ENCODE data around the gene DNAAF5. TPM values are rescaled to one million over a fixed set of nuclear protein-coding genes. Genes with fewer than 3 reads are reported as not detected.

The DNAAF5 gene
- total and polyA plus RNA-seq, 9 of the 15 experiments (the other 6 are each of a cell fraction or from before 2014, with no cell fraction given) = 3.1 to 69.7 (median 19.1) TPM

- no peak overlapping the region for H2AFZ ChIP-seq (ENCODE audit: low read depth, low read length)
- DNase-seq (ENCODE audit: extremely low read depth in 1 of 4, low spot score in 3 of 4) (no peak), FAIRE-seq (no peak), ATAC-seq (no peak)
- BruUV-seq (replicated peaks) = no TSS peak
- ChIA-PET POLR2A (no interaction called here), CTCF (ENCODE audit: low intra/inter-chr PET ratio) (no interaction called here)
- H3K9me1 ChIP-seq (ENCODE audit: control insufficient read depth, insufficient read depth, low read length) = no peaks in the 10 kb centered on the region
- H3K36me3 ChIP-seq (ENCODE audit: control insufficient read depth, insufficient read depth, low read length) = no peaks in the 10 kb centered on the region
- no peaks in the 10 kb centered on the region for H3K79me2 ChIP-seq (ENCODE audit: control insufficient read depth, insufficient read depth, low read length)
- no peaks in the 10 kb centered on the region for H4K20me1 ChIP-seq (replicated peaks; ENCODE audit: control insufficient read depth, insufficient read depth, low read length)
- H3K4me2 ChIP-seq (ENCODE audit: insufficient read depth, low read length) = no peak overlapping the region
- no peaks in the 10 kb centered on the region for H3K9me3 ChIP-seq (replicated peaks; ENCODE audit: control insufficient read depth, insufficient read depth, low read depth, low read length)
- no peak overlapping the region for H3K27ac ChIP-seq (ENCODE audit: extremely low read depth, low read depth, low read length)
- intact Hi-C loops (cut with micrococcal nuclease) (no loop called here), in situ Hi-C loops (cut with MboI) (no loop called here)
- no peaks in the 10 kb centered on the region for H3K27me3 ChIP-seq (ENCODE audit: control insufficient read depth in 2 of 2, insufficient read depth in 2 of 2, low read length in 2 of 2)
- H3K4me3 ChIP-seq = no peak overlapping the region
- peaks cover 0 to 4% of the 10 kb centered on the region in 2 experiments; a peak in 2 of 5 replicates for H3K4me1 ChIP-seq (replicated peaks in 1 of 2; ENCODE audit: control insufficient read depth in 2 of 2, insufficient read depth in 2 of 2, low read length in 2 of 2)
- WGBS (ENCODE audit: insufficient coverage, low coverage, missing lambda C conversion rate) = 93% methylated on average over 4 of the region's 5 CpGs
- no peak overlapping the region for H3K9ac ChIP-seq (ENCODE audit: insufficient read depth in 1 of 2, low read depth in 2 of 2, low read length in 2 of 2)
- TF ChIP-seq HMBOX1 (IDR thresholded peaks at IDR 0.05) (no peak), ZNF277 (CRISPR knock-in tag; IDR thresholded peaks at IDR 0.05; ENCODE audit: borderline replicate concordance) (no peak), ATF6 (CRISPR knock-in tag; IDR thresholded peaks at IDR 0.05) (no peak), JUND (IDR thresholded peaks at IDR 0.05; ENCODE audit: borderline replicate concordance, low read depth, low read length) (no peak), JUND (tag; IDR thresholded peaks at IDR 0.05; ENCODE audit: borderline replicate concordance, low read depth, low read length) (no peak), MITF (IDR thresholded peaks at IDR 0.05) (no peak), NFIC (IDR thresholded peaks at IDR 0.05) (no peak), NFIX (CRISPR knock-in tag; IDR thresholded peaks at IDR 0.05; ENCODE audit: low read depth) (no peak), TCFL5 (CRISPR knock-in tag; conservative IDR thresholded peaks at IDR 0.05) (no peak), ZBTB9 (CRISPR knock-in tag; IDR thresholded peaks at IDR 0.05) (no peak)
These were observed 67.7 kb downstream of the DNAAF5 start for GRCh38 chr7:794207-794606.

Data from K562 (cell line).